HepG2 (cell line): ENCODE results near the gene IQCE. TPM values are rescaled to one million over a fixed set of nuclear protein-coding genes. Genes with fewer than 3 reads are reported as not detected.
A peak's percentile ranks its signal among the peaks of the same experiment; 100 is the strongest.

Experiments
- FOXK1 ChIP-seq: sonication (generic); formaldehyde crosslinking; IDR thresholded peaks from 2 replicates; pipeline ENCODE4 v1.4.0; 2020; ENCODE audit warnings: low read depth, missing genetic modification reagents, borderline replicate concordance
- HOXD1 ChIP-seq: sonication (generic); formaldehyde crosslinking; IDR thresholded peaks from 2 replicates; pipeline ENCODE4 v1.5.0; 2020; ENCODE audit warnings: missing genetic modification reagents
- NR2F1 ChIP-seq, 2 experiments: fragments of 450-650 bp in 1 of 2; formaldehyde crosslinking in 1 of 2; IDR thresholded peaks; 2 replicates each; pipeline versions ENCODE4 v1.5.0 to v1.6.1; 2016 to 2020; ENCODE audit warnings: mild to moderate bottlenecking in 1 of 2, missing compliant biosample characterization in 1 of 2, missing genetic modification reagents in 1 of 2, moderate library complexity in 1 of 2
- RARG ChIP-seq: sonication (generic); formaldehyde crosslinking; IDR thresholded peaks from 2 replicates; pipeline ENCODE4 v1.4.0; 2020; ENCODE audit warnings: low read depth, mild to moderate bottlenecking, missing genetic modification reagents
- RXRB ChIP-seq: IDR thresholded peaks from 2 replicates; pipeline ENCODE4 v1.6.1; 2016; ENCODE audit warnings: borderline replicate concordance, missing genetic modification reagents, missing compliant biosample characterization
- SCMH1 ChIP-seq: sonication (generic); formaldehyde crosslinking; IDR thresholded peaks from 2 replicates; pipeline ENCODE4 v1.9.0; 2021; ENCODE audit warnings: missing genetic modification reagents, mild to moderate bottlenecking, borderline replicate concordance
- SNRNP70 ChIP-seq: fragments of 200-400 bp; formaldehyde crosslinking; IDR thresholded peaks from 2 replicates; pipeline ENCODE4 v1.6.1; 2017; ENCODE audit warnings: mild to moderate bottlenecking, low read depth, low read length, moderate library complexity
- ZFP36 ChIP-seq: fragments of 150-350 bp; IDR thresholded peaks from 2 replicates; pipeline ENCODE4 v1.6.1; 2018; ENCODE audit warnings: borderline replicate concordance, low read length, low read depth; ENCODE audit not compliant: partially characterized antibody
- ZNF343 ChIP-seq: sonication (generic); formaldehyde crosslinking; IDR thresholded peaks from 2 replicates; pipeline ENCODE4 v1.4.0; 2020; ENCODE audit warnings: mild to moderate bottlenecking, missing genetic modification reagents
- ZNF432 ChIP-seq: sonication (generic); formaldehyde crosslinking; IDR thresholded peaks from 2 replicates; pipeline ENCODE4 v1.5.0; 2020; ENCODE audit warnings: missing genetic modification reagents, mild to moderate bottlenecking, borderline replicate concordance
- ZNF605 ChIP-seq: sonication (generic); formaldehyde crosslinking; IDR thresholded peaks from 2 replicates; pipeline ENCODE4 v1.8.0; 2022; ENCODE audit warnings: mild to moderate bottlenecking, missing genetic modification reagents
- polyA plus RNA-seq, 8 experiments: library from polyadenylated mRNA; depleted of rRNA in 3 of 8; stranded (reverse) in 7 of 8; unstranded in 1 of 8; fragments of >200 nt; fragmentation: Illumina TruSeq in 4 of 8; extraction: Trizol in 4 of 8; gene quantifications; 2 replicates each; pipeline versions ENCODE4 v1.2.1 to v1.2.3, GENCODE V29; 2011 to 2016; ENCODE audit warnings: low read depth in 4 of 8, missing spikeins in 1 of 8, mixed read lengths in 1 of 8; ENCODE audit not compliant: insufficient read depth in 1 of 8
- total RNA-seq, 5 experiments: library from RNA; depleted of rRNA; stranded (reverse); fragments of >200 nt; fragmentation: Illumina TruSeq; extraction: Trizol; gene quantifications; 2 replicates each; pipeline ENCODE4 v1.2.3, GENCODE V29; 2016; ENCODE audit warnings: low read depth in 1 of 5
- TF ChIP-seq, protein P1 (sequence below): sonication (generic); formaldehyde crosslinking; IDR thresholded peaks from 2 replicates; pipeline ENCODE4 v1.4.0; 2020; ENCODE audit warnings: low read depth, missing genetic modification reagents
- TF ChIP-seq, protein P2 (sequence below): sonication (generic); formaldehyde crosslinking; IDR thresholded peaks from 2 replicates; pipeline ENCODE4 v1.4.0; 2020; ENCODE audit warnings: missing genetic modification reagents
- TF ChIP-seq, protein P3 (sequence below): sonication (generic); formaldehyde crosslinking; IDR thresholded peaks from 2 replicates; pipeline ENCODE4 v1.5.0; 2020; ENCODE audit warnings: mild to moderate bottlenecking, missing genetic modification reagents
- TF ChIP-seq, protein P4 (sequence below): sonication (generic); formaldehyde crosslinking; IDR thresholded peaks from 2 replicates; pipeline ENCODE4 v1.4.0; 2020; ENCODE audit warnings: missing genetic modification reagents

The IQCE gene
- total and polyA plus RNA-seq, 2 of the 13 experiments (the other 11 are each of a cell fraction or from before 2014, with no cell fraction given), result 1.5 to 2.5 TPM

DNA sequence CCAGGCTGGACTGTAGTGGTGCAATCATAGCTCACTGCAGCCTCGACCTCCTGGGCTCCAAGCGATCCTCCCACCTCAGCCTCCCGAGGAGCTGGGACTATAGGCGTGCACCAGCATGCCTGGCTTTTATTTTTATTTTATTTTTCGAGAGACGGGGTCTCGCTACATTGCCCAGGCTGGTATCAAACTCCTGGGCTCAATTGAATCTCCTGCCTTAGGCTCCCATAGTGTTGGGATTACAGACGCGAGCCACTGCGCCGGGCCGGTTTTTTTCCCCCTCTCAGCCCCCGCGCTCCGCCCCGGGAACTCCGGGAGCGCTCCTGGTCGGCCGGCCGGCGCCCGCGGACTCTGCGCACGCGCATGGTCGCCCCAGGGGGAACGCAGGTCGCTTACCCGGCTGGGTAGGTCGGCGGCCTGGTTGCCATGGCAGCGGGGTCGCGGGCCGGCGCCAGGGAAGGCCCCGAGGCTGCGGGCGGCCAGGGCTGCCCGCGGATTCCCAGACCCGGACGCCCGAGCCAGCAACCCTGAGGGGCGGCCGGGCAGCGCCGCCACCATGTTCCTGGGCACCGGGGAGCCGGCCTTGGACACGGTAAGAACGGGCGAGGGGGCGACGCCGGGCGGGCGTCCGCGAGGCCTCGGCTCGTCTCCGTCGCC is at the start of gene IQCE (continued):
- peak in 1 of 2 experiments; percentile 15; a peak in 1 of 4 replicates for TF ChIP-seq NR2F1 (CRISPR knock-in tag; IDR thresholded peaks at IDR 0.05)
- TF ChIP-seq, protein P1, sequence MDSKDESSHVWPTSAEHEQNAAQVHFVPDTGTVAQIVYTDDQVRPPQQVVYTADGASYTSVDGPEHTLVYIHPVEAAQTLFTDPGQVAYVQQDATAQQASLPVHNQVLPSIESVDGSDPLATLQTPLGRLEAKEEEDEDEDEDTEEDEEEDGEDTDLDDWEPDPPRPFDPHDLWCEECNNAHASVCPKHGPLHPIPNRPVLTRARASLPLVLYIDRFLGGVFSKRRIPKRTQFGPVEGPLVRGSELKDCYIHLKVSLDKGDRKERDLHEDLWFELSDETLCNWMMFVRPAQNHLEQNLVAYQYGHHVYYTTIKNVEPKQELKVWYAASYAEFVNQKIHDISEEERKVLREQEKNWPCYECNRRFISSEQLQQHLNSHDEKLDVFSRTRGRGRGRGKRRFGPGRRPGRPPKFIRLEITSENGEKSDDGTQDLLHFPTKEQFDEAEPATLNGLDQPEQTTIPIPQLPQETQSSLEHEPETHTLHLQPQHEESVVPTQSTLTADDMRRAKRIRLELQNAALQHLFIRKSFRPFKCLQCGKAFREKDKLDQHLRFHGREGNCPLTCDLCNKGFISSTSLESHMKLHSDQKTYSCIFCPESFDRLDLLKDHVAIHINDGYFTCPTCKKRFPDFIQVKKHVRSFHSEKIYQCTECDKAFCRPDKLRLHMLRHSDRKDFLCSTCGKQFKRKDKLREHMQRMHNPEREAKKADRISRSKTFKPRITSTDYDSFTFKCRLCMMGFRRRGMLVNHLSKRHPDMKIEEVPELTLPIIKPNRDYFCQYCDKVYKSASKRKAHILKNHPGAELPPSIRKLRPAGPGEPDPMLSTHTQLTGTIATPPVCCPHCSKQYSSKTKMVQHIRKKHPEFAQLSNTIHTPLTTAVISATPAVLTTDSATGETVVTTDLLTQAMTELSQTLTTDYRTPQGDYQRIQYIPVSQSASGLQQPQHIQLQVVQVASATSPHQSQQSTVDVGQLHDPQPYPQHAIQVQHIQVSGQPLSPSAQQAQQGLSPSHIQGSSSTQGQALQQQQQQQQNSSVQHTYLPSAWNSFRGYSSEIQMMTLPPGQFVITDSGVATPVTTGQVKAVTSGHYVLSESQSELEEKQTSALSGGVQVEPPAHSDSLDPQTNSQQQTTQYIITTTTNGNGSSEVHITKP (CRISPR knock-in tag), result peak; percentile 94
- TF ChIP-seq, protein P2, sequence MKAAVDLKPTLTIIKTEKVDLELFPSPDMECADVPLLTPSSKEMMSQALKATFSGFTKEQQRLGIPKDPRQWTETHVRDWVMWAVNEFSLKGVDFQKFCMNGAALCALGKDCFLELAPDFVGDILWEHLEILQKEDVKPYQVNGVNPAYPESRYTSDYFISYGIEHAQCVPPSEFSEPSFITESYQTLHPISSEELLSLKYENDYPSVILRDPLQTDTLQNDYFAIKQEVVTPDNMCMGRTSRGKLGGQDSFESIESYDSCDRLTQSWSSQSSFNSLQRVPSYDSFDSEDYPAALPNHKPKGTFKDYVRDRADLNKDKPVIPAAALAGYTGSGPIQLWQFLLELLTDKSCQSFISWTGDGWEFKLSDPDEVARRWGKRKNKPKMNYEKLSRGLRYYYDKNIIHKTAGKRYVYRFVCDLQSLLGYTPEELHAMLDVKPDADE (CRISPR knock-in tag), result no peak
- no peak; the same call in 1 of the 2 replicates for TF ChIP-seq RARG (CRISPR knock-in tag)
- TF ChIP-seq SCMH1 (CRISPR knock-in tag), result no peak
- peak; percentile 17 for TF ChIP-seq ZFP36
- no peak for TF ChIP-seq RXRB (CRISPR knock-in tag)
- TF ChIP-seq ZNF343 (CRISPR knock-in tag), result 0 out of 2 replicates have a peak, but pooled peaks have one; percentile 28
- TF ChIP-seq, protein P3, sequence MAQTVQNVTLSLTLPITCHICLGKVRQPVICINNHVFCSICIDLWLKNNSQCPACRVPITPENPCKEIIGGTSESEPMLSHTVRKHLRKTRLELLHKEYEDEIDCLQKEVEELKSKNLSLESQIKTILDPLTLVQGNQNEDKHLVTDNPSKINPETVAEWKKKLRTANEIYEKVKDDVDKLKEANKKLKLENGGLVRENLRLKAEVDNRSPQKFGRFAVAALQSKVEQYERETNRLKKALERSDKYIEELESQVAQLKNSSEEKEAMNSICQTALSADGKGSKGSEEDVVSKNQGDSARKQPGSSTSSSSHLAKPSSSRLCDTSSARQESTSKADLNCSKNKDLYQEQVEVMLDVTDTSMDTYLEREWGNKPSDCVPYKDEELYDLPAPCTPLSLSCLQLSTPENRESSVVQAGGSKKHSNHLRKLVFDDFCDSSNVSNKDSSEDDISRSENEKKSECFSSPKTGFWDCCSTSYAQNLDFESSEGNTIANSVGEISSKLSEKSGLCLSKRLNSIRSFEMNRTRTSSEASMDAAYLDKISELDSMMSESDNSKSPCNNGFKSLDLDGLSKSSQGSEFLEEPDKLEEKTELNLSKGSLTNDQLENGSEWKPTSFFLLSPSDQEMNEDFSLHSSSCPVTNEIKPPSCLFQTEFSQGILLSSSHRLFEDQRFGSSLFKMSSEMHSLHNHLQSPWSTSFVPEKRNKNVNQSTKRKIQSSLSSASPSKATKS (CRISPR knock-in tag), result no peak
- no peak for TF ChIP-seq HOXD1 (CRISPR knock-in tag)
- no peak for TF ChIP-seq ZNF432
- TF ChIP-seq, protein P4, sequence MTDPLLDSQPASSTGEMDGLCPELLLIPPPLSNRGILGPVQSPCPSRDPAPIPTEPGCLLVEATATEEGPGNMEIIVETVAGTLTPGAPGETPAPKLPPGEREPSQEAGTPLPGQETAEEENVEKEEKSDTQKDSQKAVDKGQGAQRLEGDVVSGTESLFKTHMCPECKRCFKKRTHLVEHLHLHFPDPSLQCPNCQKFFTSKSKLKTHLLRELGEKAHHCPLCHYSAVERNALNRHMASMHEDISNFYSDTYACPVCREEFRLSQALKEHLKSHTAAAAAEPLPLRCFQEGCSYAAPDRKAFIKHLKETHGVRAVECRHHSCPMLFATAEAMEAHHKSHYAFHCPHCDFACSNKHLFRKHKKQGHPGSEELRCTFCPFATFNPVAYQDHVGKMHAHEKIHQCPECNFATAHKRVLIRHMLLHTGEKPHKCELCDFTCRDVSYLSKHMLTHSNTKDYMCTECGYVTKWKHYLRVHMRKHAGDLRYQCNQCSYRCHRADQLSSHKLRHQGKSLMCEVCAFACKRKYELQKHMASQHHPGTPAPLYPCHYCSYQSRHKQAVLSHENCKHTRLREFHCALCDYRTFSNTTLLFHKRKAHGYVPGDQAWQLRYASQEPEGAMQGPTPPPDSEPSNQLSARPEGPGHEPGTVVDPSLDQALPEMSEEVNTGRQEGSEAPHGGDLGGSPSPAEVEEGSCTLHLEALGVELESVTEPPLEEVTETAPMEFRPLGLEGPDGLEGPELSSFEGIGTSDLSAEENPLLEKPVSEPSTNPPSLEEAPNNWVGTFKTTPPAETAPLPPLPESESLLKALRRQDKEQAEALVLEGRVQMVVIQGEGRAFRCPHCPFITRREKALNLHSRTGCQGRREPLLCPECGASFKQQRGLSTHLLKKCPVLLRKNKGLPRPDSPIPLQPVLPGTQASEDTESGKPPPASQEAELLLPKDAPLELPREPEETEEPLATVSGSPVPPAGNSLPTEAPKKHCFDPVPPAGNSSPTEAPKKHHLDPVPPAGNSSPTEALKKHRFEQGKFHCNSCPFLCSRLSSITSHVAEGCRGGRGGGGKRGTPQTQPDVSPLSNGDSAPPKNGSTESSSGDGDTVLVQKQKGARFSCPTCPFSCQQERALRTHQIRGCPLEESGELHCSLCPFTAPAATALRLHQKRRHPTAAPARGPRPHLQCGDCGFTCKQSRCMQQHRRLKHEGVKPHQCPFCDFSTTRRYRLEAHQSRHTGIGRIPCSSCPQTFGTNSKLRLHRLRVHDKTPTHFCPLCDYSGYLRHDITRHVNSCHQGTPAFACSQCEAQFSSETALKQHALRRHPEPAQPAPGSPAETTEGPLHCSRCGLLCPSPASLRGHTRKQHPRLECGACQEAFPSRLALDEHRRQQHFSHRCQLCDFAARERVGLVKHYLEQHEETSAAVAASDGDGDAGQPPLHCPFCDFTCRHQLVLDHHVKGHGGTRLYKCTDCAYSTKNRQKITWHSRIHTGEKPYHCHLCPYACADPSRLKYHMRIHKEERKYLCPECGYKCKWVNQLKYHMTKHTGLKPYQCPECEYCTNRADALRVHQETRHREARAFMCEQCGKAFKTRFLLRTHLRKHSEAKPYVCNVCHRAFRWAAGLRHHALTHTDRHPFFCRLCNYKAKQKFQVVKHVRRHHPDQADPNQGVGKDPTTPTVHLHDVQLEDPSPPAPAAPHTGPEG (CRISPR knock-in tag), result no peak; the same call in 1 of the 2 replicates
- no peak for TF ChIP-seq ZNF605 (CRISPR knock-in tag)
- TF ChIP-seq SNRNP70, result no peak
- no peak for TF ChIP-seq FOXK1 (CRISPR knock-in tag)
